ENCODE measurements around the gene ZNF474.

ZNF474 gene

DNA sequence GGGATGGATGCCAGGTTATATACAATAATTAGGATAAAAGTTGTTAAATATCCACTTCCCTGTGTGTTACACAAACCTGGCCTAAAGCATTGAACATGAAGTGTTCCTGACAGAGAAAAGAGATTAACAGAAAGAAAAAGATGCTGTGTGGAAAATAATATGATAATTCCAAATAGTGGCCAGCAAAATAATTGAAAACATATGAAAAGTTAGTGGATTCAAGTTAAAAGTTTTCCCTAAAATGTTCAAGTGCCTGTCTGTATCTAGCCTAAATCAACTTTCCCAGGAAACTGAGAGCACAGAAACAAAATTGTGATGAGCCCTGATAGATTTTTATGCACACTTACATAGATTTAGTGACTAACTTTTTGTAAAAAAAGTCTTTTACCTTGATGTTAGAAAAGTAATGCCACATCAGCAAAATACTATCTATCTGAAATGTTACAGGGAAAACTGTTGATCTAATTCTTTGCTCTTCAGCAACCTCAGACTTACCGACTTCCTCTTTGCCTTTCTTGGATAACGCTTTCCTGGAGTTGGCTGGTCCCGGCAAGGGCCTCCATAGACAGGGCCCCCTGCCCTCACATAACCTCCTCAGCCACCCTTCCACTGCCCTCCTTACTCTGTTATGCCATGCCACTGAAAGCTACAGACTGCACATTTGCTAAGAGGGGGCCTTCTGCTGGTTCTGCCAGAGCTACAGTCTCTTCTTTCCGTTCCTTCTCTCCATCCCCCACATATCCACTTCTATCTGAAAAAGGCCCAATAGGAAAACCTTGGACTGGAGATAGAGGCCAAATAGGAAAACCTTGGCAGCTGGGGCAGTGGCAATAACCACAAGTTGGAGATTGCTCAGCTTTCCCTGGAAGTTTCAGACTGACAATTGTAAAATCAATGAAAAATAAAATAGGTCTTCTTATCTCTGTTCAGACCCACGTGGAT, 44.4 kb downstream of the ZNF474 start:
- TF ChIP-seq GATA2 (IDR thresholded peaks at IDR 0.05; ENCODE audit: low read depth, low read length) = no peak
- TF ChIP-seq GATA3 (IDR thresholded peaks at IDR 0.05; ENCODE audit: low read depth, low read length) = no peak

DNA sequence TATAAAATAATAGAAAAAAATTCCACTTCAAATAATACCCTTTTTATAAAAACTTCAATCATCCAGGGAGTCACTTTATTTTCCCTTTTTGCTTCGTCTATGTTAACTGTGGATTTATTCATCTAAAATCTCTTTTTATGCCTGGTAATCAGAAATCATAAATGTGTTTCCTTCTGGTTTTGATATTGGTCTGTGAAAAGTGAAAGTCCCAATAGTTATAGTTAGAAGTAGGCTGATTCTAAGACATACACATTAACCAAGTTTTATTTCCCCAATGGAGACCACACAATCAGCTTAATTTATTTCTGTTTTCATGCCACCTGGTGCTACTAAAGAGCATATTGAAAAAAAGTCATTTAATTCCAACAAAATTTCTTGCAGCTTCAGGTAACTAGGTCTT, 45.7 kb downstream of the ZNF474 start:
- TF ChIP-seq GATA2 (IDR thresholded peaks at IDR 0.05; ENCODE audit: low read depth, low read length) (no peak), GATA3 (IDR thresholded peaks at IDR 0.05; ENCODE audit: low read depth, low read length) (no peak)

DNA sequence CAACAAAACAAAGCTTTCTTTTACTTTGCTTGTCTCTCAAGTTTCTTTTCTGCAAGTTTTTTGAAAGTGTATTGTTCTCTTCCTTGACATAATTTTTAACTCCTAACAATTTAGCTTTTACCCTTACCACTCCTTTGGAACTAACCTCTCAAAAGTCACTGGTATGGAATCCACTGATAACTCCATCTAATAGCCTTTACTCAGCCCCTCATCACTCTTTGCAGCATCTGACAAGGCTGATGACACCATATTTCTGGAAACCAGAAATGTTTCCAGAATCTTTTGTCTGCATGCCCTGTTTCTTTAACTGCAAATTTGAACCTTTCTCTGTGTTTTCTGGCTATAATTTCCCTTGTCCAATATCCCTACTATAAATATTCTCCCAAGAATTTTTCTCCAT, 46.5 kb downstream of the ZNF474 start:
- TF ChIP-seq GATA3 (IDR thresholded peaks at IDR 0.05; ENCODE audit: low read depth, low read length) (no peak), GATA2 (IDR thresholded peaks at IDR 0.05; ENCODE audit: low read depth, low read length) (no peak)

GRCh38 chr5:122177161-122177560, 47.8 kb downstream of the ZNF474 start:
- TF ChIP-seq GATA3 (IDR thresholded peaks at IDR 0.05; ENCODE audit: low read depth, low read length) = no peak
- TF ChIP-seq GATA2 (IDR thresholded peaks at IDR 0.05; ENCODE audit: low read depth, low read length) = no peak

- TF ChIP-seq GATA2 (IDR thresholded peaks at IDR 0.05; ENCODE audit: low read depth, low read length) (no peak), GATA3 (IDR thresholded peaks at IDR 0.05; ENCODE audit: low read depth, low read length) (no peak)
Measured at GRCh38 chr5:122179701-122180100, 50.4 kb downstream of the ZNF474 start.

- TF ChIP-seq GATA2 (IDR thresholded peaks at IDR 0.05; ENCODE audit: low read depth, low read length) (no peak), GATA3 (IDR thresholded peaks at IDR 0.05; ENCODE audit: low read depth, low read length) (no peak)
Measured at GRCh38 chr5:122180146-122180712, 50.9 kb downstream of the ZNF474 start.

DNA sequence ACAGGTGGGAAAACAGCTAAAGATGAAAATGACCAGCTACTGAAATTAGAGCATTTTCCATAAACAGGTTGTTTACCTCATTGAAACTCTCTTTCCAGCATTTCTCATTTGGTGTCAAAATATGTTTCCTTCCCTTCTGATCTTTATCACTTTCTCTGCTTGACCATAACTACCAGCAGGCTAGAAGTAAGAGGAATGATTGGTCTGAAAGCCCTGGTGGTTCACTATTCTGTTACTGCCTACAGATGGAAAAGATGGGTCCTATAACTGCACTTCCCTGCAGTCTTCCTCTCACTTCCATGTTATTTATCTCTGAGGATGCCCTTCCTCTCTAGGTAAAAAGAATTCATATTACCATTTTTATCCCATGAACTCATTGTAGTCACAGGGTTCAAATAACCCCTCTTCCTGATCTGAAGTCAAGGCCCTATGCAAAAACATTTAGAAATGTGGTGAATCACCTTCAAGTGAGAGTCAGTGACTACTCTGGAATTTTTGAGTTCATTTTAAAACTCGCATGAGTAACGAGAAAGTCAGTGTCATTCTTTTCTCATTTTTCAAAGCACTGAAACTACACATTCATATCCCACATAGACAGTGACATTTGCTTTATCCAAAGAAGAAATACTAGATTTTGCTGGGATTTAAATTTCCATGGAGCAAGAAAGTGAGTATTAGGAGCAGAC, 51.7 kb downstream of the ZNF474 start:
- no peak for TF ChIP-seq GATA3 (IDR thresholded peaks at IDR 0.05; ENCODE audit: low read depth, low read length)
- TF ChIP-seq GATA2 (IDR thresholded peaks at IDR 0.05; ENCODE audit: low read depth, low read length) = no peak

DNA sequence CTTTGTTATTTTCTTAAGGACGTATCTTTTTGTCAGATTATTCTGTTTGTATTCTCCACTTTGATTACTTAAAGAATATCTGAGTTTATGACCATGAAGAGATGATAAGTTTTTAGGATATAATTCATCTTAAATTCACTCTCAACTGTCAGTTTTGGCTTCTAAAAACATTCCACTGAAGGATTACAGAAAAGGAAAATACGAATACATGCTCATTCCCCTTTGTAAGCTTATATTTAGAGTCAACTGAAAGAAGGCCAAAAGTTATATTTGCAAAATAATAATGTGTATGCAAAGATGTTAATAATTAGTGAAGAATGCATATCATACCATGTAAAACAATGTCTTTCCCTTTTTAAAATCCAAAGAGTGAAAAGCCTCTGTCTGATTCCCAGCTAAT, 52.5 kb downstream of the ZNF474 start:
- TF ChIP-seq GATA3 (IDR thresholded peaks at IDR 0.05; ENCODE audit: low read depth, low read length) (no peak), GATA2 (IDR thresholded peaks at IDR 0.05; ENCODE audit: low read depth, low read length) (no peak)

- TF ChIP-seq GATA2 (IDR thresholded peaks at IDR 0.05; ENCODE audit: low read depth, low read length) (no peak), GATA3 (IDR thresholded peaks at IDR 0.05; ENCODE audit: low read depth, low read length) (no peak)
Measured at GRCh38 chr5:122182491-122182921, 53.2 kb downstream of the ZNF474 start.

DNA sequence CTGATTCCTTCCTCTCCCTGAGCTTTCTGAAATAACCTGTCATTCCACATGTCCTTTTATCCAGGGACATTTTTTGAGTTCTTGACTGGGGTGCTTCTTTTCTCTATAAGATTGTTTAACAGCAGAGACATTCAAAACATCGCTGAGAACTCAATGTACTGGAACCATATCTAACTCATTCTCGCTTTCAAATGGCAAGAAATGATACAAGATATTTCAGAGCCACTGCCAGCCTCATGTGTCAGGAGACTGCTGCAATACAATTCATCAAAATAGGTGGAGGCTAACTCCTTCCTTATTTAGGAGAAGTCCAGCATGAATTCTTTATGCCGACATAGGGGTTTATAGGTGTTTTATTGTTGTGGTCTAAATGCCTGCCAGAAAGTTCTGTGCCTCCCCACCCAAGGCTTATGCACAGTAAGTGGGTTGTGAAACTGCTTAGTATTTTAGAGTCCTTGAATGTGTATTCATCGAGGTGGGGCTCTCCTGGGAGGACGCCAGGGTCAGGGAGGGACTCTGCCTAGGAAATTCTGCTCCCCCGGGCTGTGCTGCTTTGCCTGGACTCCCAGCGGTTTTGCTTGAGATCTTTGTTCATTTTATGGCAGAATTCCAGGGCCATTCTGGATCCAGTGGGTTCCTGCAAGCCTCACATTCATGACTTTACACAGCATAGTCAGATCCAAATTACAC, 53.9 kb downstream of the ZNF474 start:
- TF ChIP-seq GATA2 (IDR thresholded peaks at IDR 0.05; ENCODE audit: low read depth, low read length) (no peak), GATA3 (IDR thresholded peaks at IDR 0.05; ENCODE audit: low read depth, low read length) (no peak)

DNA sequence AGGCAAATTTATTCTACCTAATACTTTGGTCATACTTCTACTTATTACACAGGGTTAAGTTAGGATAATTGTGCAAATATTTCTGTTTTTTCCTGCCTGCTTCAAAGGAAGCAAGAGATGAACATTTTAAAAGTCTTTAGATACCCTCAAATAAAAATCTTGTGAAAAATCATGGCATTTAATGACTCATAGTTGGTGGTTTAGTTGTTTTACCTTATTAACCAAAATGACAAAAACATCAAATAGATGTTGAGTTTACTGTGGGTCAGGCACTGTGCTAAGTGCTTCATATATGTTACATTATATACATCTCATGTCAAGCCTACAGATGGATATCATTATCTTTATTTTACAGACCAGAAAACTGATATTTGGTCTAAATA, 54.4 kb downstream of the ZNF474 start:
- TF ChIP-seq GATA2 (IDR thresholded peaks at IDR 0.05; ENCODE audit: low read depth, low read length) (no peak), GATA3 (IDR thresholded peaks at IDR 0.05; ENCODE audit: low read depth, low read length) (no peak)

DNA sequence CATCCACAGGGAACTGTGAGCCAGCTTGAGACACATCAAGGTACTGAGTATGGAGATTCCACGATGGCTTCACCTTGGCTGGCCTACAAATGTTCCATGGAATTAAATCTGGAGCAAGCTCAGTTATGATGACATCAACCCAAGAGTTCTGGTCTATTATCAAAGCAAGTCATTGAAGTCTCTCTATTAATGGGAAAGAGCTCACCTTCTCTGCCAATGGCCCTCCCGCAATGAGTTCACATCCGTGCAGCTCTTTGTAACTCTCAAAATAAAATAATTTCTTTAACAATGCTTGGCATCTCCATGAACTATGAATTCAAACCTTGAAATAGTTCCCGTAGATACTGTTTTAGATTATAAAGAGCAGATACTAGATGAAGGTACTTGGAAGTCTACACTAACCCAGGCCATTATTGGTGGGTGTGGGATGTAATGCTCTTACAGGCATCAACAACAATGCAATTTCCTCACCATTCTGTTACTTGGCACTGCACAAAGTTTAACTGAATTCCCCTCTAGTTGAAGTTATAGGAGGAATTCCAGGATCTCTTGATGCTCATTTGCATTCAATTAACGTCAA, 55.4 kb downstream of the ZNF474 start:
- TF ChIP-seq GATA2 (IDR thresholded peaks at IDR 0.05; ENCODE audit: low read depth, low read length) (no peak), GATA3 (IDR thresholded peaks at IDR 0.05; ENCODE audit: low read depth, low read length) (no peak)

GRCh38 chr5:122187426-122187825, 58.1 kb downstream of the ZNF474 start:
- TF ChIP-seq GATA3 (IDR thresholded peaks at IDR 0.05; ENCODE audit: low read depth, low read length) (no peak), GATA2 (IDR thresholded peaks at IDR 0.05; ENCODE audit: low read depth, low read length) (0 out of 2 replicates have a peak, but pooled peaks have one; percentile 7)

DNA sequence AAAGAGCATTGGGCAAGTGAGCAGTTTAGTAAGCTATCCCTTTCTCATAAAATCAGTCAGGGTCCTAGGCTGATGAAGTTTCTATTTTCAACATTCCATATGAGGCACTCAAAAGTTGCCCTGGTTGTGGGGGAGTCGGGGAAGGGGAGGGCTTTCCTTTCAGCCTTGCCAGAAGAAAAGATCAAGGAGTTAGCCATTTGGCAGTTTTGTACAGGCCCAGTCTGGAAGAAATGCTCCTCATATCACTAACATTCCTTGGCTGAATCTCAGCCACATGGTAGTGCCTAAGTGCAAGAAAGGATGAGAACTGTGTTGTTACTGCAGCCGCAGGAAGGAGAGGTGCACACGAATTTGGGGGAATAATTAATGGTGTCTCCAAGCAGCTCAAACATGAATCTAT, 60.8 kb downstream of the ZNF474 start:
- TF ChIP-seq GATA2 (IDR thresholded peaks at IDR 0.05; ENCODE audit: low read depth, low read length) (no peak), GATA3 (IDR thresholded peaks at IDR 0.05; ENCODE audit: low read depth, low read length) (no peak)

Measured in SH-SY5Y (cell line).